GM18502 (cell line): ENCODE results near the gene CTXN1.

Experiments
- ATAC-seq: cut with Tn5 transposase; IDR thresholded peaks from one replicate; pipeline ENCODE4 v1.9.1; 2021; ENCODE audit warnings: mild to moderate bottlenecking; ENCODE audit not compliant: unreplicated experiment, poor library complexity

CTXN1 gene

GRCh38 chr19:7916103-7916954, 9.6 kb downstream of the CTXN1 start:
- ATAC-seq, result no peak

- ATAC-seq, result no peak
Measured at GRCh38 chr19:7915250-7916102, 10.5 kb downstream of the CTXN1 start.

GRCh38 chr19:7914598-7915045, 11.3 kb downstream of the CTXN1 start, which contains the start of gene TGFBR3L:
Gene TGFBR3L, plus strand, starts transcription at chr19:7914830.
- no peak for ATAC-seq

- no peak for ATAC-seq
Measured at GRCh38 chr19:7914099-7914498, 11.8 kb downstream of the CTXN1 start.

DNA sequence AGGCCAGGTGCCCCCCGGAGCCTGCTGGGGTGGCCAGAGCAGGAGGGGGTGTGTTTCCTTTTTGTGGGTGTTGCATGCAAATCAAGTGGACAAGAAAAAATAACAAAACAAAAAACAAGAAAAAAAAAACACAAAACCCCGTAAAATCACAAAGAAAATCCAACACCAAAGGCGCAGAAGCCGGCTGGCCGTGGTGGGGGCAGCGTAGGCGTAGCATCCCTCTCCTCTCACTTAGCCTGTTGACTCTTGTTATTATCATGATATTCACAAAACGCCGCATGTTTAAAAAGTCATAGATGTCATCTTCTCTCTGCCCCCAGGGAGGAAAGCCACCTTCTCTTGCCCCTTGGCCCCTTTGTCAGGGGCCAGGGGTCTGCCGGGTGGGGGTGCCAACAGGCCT, 12.3 kb downstream of the CTXN1 start:
- no peak for ATAC-seq

GRCh38 chr19:7912697-7913564, 13.0 kb downstream of the CTXN1 start:
- no peak for ATAC-seq

GRCh38 chr19:7912144-7912696, 13.7 kb downstream of the CTXN1 start:
- ATAC-seq, result no peak

DNA sequence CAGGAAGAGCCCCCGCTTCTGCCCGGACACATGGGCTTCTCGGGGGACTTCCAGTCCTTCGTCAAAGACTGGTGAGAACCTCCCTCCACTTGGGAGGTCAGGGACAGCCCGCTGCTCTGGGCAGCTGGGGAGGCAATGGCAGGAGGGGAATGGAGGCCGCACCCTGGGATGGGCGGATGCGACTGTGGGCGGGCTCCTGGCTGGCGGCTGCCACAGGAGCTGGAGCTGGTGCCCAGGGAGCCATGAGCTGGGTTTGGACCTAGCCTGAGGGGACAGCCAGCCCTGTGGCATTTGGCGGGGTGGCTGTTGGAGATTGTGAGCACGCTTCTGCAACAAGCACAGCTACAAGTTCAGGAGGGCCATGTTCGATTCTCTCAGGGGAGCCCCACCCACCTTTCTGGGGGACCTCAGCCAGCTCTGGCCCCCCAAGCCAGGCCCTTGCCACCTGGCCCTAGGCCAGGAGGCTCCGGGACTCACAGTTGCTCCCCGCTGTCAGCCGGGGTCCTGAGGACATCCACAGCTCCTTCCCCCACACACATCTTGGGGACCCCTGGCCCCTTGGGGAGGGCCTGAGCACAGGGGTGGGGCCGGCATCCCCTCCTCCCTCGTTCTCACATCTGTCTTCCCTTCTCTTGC, 14.3 kb downstream of the CTXN1 start:
- no peak for ATAC-seq

- no peak for ATAC-seq
Measured at GRCh38 chr19:7910321-7911161, 15.4 kb downstream of the CTXN1 start.

DNA sequence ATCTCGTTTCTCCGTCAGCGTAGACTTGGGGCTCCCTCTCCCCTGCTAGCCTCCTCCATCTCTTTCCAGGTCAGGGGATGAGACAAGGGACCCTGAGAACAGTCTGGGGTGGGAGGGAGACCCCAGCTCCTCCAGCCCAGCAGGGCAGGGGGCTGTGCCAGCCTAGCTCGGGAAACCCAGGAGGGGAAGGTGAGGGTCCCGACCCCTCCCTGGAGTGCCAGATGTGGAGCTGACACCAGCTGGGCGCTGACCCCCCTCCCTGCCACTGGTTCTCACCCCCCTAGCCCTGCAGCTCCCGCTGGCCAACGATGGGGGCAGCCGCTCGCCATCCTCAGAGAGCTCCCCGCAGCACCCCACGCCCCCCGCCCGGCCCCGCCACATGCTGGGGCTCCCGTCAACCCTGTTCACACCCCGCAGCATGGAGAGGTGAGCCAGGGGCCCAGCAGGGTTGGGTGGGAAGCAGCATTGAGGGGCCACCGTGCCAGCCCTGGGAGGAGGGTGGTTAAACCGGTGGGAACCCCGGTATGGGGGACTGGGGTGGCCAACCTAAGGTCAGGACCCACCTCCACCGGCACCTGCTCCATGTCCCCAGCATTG, 16.4 kb downstream of the CTXN1 start:
- ATAC-seq, result no peak

- ATAC-seq, result no peak
Measured at GRCh38 chr19:7908742-7909461, 17.0 kb downstream of the CTXN1 start.

- ATAC-seq, result no peak
Measured at GRCh38 chr19:7908078-7908699, 17.7 kb downstream of the CTXN1 start.

DNA sequence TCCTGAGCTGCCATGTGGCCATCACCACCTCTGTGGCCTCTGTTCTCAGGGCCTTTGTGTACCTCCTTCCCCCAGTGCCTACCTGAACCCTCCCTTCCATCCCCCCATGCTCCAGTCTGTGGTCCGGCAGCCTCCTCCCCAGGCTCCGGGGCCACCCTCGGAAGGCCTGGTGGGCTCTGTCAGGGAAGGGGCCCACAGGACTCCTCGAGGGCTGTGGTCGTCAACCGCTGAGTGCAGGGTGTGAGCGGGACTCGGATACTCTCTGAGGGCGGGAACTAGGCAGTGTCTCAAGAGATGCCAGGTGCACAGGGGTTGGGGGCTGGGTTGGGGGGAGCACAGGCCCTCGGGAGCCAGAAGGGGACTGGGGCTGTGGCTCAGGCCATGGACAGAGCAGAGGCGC, 18.4 kb downstream of the CTXN1 start:
- ATAC-seq, result no peak

- no peak for ATAC-seq
Measured at GRCh38 chr19:7907122-7907521, 18.8 kb downstream of the CTXN1 start.

DNA sequence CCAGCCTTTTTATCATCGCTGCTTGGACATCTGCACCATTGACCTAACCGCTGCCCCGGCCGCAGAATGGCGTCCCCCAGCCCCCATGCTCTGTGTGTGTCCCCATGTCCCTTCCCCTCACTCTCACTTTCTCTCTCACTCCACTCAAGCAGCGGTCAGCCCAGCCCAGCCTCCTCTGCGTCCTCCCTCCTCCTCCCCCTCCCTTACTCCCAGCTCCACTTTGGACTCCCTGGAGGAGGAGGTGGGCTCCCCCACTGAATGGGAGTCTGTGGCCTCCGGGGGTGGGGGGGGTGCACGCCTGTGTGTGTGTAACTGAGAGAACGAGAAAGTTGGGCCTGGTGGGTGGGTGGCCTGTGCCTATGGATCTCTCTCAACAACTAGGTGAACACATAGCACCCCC, 20.1 kb downstream of the CTXN1 start:
- ATAC-seq, result no peak

DNA sequence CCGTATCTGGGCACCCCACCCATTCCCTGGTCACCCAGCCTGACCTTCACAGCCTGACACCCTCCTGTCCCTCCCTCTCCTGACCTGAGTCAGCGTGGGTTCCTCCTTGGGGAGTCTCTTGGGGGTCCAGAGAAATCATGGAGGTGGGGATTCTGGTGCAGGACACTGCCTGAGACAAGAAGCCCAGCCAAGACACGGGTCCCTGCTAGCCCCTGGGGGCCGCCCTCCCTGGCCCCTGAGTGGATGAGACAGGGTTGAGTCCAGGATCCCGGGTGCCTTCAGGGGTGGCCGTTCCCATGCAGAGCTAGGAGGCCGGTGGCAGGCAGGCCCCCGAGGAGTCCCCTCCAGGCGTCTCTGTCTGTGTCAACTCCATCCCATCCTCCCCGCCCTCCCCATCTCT, 20.7 kb downstream of the CTXN1 start:
- no peak for ATAC-seq
